Neutrophil (primary cell): ENCODE results near the gene KTN1.

Experiments
- H3K27ac ChIP-seq: fragments of 200-600 bp; sonication (generic); 2 replicates; pipeline ENCODE4 v1.5.1; 2016; ENCODE audit warnings: mild to moderate bottlenecking, moderate library complexity
- H3K27me3 ChIP-seq: fragments of 200-600 bp; sonication (generic); 2 replicates; pipeline ENCODE4 v1.6.0; 2016; ENCODE audit warnings: mild to moderate bottlenecking
- H3K36me3 ChIP-seq: fragments of 200-600 bp; sonication (generic); 2 replicates; pipeline ENCODE4 v1.5.1; 2017
- H3K4me1 ChIP-seq, 2 experiments: fragments of 200-600 bp in 1 of 2; sonication (generic) in 1 of 2; 1 replicate in 1 of 2; 2 replicates in 1 of 2; pipeline versions ENCODE4 v1.5.1 to v1.6.1; 2013 to 2016; ENCODE audit warnings: low read depth in 1 of 2, low read length in 1 of 2, mild to moderate bottlenecking in 1 of 2, moderate library complexity in 1 of 2; ENCODE audit not compliant: control insufficient read depth in 1 of 2, insufficient read depth in 1 of 2
- H3K4me3 ChIP-seq, 2 experiments: fragments of 200-600 bp in 1 of 2; sonication (generic) in 1 of 2; 1 replicate in 1 of 2; 2 replicates in 1 of 2; pipeline ENCODE4 v1.5.1; 2013 to 2016; ENCODE audit warnings: low read depth in 1 of 2, low read length in 1 of 2, mild to moderate bottlenecking in 1 of 2, moderate library complexity in 1 of 2
- H3K9me3 ChIP-seq: fragments of 200-600 bp; sonication (generic); 2 replicates; pipeline ENCODE4 v1.5.1; 2016
- CTCF ChIP-seq: fragments of 200-600 bp; sonication (generic); IDR thresholded peaks from 2 replicates; pipeline ENCODE4 v1.5.1; 2016; ENCODE audit warnings: antibody characterized with exemption

The KTN1 gene

GRCh38 chr14:55641290-55641689 lies 61.3 kb downstream of the KTN1 start:
- Histone ChIP-seq H3K4me3 (no peak overlapping the region), H3K27ac (no peak overlapping the region), H3K36me3 (peaks cover 62% of the 10 kb centered on the region), H3K4me1 (peaks cover 6 to 14% of the 10 kb centered on the region in 2 experiments), H3K27me3 (no peaks in the 10 kb centered on the region), H3K9me3 (no peaks in the 10 kb centered on the region)
- TF ChIP-seq CTCF: no peak

DNA sequence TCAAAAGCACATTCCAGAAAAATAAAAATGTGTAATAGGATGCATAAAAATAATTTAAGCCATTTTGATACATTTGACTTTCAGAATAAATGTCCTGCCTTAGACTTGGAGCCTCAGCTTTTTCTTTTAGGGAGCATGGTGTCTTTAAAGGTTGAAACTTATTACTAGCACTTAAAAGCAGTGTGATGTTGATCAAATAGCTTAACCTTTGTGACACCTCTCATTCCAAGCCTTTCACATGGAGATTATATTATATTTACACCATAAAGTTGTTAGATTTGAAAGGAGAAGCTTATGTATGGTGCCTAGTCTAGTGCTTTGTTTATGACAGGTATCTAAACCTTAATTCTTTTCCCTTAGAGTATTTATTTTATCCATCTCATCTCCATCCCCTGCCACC lies 61.9 kb downstream of the KTN1 start:
- peaks cover 6 to 14% of the 10 kb centered on the region in 2 experiments for H3K4me1 ChIP-seq

DNA sequence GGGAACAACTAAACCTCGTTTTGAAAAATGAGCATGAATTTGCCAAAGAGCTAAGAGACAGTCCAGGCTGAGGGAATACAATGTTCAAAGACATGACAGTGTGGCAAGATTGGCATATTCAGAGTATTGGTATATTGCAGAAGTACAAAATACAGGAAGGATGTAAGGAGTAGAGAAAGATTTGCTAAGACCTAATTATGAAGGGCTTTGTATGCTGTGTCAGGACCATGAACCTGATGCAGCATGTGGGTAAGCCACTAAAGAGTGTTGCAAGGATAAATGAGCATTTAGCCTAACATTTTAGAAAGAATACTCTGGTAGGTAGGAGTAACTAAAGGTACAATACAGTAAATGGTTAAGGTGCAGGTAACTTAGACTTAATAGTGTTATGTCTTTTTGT lies 65.1 kb downstream of the KTN1 start:
- peaks cover 40% of the 10 kb centered on the region for H3K36me3 ChIP-seq
- H3K4me3 ChIP-seq: no peak overlapping the region
- peaks cover 6 to 14% of the 10 kb centered on the region in 2 experiments for H3K4me1 ChIP-seq
- H3K27ac ChIP-seq: peak overlapping the region; percentile 16
- no peaks in the 10 kb centered on the region for H3K9me3 ChIP-seq
- H3K27me3 ChIP-seq: no peaks in the 10 kb centered on the region
- TF ChIP-seq CTCF: no peak

More for the DNA sequence above, 61.9 kb downstream of the KTN1 start:
- no peak for TF ChIP-seq CTCF
- Histone ChIP-seq H3K27ac (no peak overlapping the region), H3K36me3 (peaks cover 55% of the 10 kb centered on the region), H3K27me3 (no peaks in the 10 kb centered on the region), H3K4me3 (no peak overlapping the region), H3K9me3 (no peaks in the 10 kb centered on the region)

DNA sequence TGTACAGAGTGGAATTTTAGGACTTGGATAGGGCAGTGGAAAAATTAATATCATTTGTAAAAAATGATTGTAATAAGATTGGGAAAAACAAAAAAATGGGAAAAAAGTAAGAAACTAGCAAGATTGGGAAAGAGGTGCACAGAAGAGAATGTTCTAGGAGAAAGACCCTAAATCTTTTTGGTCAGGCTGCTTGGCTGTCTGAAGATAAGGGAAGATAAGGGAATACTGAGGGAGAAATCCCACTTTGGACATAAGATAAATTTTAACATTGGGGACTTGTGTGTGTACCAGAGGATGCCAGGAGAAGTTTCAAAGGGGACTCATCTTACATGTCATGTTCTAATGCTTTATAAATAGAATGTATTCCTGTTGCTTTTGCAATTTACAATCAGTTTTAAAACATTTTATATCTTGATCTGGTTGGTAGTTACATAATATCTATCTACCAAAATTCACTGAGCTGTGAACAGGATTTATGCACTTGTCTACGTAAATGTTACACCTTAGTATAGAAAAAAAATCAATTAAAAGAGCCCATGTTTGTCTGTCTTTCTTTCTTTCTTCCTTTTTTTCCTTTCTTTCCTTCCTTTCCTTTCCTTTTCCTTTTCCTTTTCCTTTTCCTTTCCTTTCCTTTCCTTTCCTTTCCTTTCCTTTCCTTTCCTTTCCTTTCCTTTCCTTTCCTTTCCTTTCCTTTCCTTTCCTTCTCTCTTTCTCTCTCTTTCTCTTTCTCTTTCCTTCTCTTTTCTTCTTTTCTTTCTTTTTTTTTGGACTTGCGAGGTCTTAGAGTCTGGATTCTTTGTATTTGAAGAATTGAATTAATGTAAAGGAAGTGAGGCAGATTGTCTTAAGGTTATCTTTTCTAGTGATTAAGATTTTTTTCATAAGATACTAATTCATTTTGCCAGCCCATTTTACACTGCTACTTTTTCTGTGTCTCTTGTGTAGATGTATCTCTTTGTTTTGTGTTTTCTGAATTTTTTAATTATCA lies 66.1 kb downstream of the KTN1 start:
- Histone ChIP-seq H3K36me3 (peaks cover 40% of the 10 kb centered on the region), H3K27me3 (no peaks in the 10 kb centered on the region), H3K9me3 (no peaks in the 10 kb centered on the region), H3K27ac (no peak overlapping the region), H3K4me1 (peaks cover 6 to 14% of the 10 kb centered on the region in 2 experiments), H3K4me3 (no peak overlapping the region)
- TF ChIP-seq CTCF: no peak

DNA sequence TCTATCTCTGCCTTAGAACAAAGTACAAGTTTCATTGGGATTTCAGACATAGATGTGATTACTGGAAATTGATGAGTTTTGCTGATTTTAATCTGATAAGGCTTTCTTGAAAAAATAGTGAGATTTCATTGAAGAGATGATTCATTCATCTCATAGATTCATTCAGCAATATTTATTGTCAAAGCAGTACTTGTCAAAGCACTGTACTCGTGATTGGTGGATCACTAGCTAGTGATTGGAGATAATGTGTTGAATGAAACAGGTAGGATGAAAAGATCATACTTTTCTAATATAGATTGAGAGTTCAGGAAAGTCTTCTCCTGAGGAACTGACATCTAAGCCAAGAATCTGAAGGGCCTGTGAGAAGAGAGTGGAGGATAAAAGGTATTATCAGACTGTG lies 71.0 kb downstream of the KTN1 start:
- H3K4me1 ChIP-seq: no peaks in the 10 kb centered on the region
- no peaks in the 10 kb centered on the region for H3K9me3 ChIP-seq
- peaks cover 63% of the 10 kb centered on the region for H3K36me3 ChIP-seq
- no peak overlapping the region for H3K4me3 ChIP-seq
- H3K27ac ChIP-seq: no peak overlapping the region
- no peaks in the 10 kb centered on the region for H3K27me3 ChIP-seq
- TF ChIP-seq CTCF: no peak
